Parathyroid adenoma (tissue), 2 donors: ENCODE results near the gene MARCHF2.
"Not testable (repeated sequence)": the region's sequence is repeated elsewhere in the genome, so short reads cannot be mapped to it uniquely, and the experiment has no call there.

Source experiments
- H2AFZ ChIP-seq: fragments of 300-600 bp; sonication (generic); one replicate; pipeline ENCODE4 v1.7.0; 2017; ENCODE audit warnings: antibody characterized with exemption, mild to moderate bottlenecking
- H3K27ac ChIP-seq: fragments of 300-600 bp; sonication (generic); one replicate; pipeline ENCODE4 v1.7.0; 2017
- H3K27me3 ChIP-seq: fragments of 300-600 bp; sonication (generic); one replicate; pipeline ENCODE4 v1.7.0; 2017; ENCODE audit warnings: low read length; ENCODE audit not compliant: control insufficient read depth, insufficient read depth
- H3K36me3 ChIP-seq: fragments of 300-600 bp; sonication (generic); one replicate; pipeline ENCODE4 v1.7.0; 2017; ENCODE audit warnings: low read length; ENCODE audit not compliant: control insufficient read depth, insufficient read depth
- H3K4me1 ChIP-seq: fragments of 300-600 bp; sonication (generic); one replicate; pipeline ENCODE4 v1.7.0; 2017; ENCODE audit warnings: control low read depth
- H3K4me2 ChIP-seq: fragments of 300-600 bp; sonication (generic); one replicate; pipeline ENCODE4 v1.7.0; 2017; ENCODE audit warnings: low read length
- H3K4me3 ChIP-seq: fragments of 300-600 bp; sonication (generic); one replicate; pipeline ENCODE4 v1.7.0; 2017; ENCODE audit warnings: low read depth, low read length
- H3K79me2 ChIP-seq: fragments of 300-600 bp; sonication (generic); one replicate; pipeline ENCODE4 v1.7.0; 2017; ENCODE audit warnings: control low read depth
- H3K9ac ChIP-seq: fragments of 300-600 bp; sonication (generic); one replicate; pipeline ENCODE4 v1.7.0; 2017; ENCODE audit warnings: mild to moderate bottlenecking
- H3K9me3 ChIP-seq: fragments of 300-600 bp; sonication (generic); one replicate; pipeline ENCODE4 v1.7.0; 2017; ENCODE audit warnings: low read length; ENCODE audit not compliant: control insufficient read depth
- CTCF ChIP-seq: fragments of 300-600 bp; sonication (generic); IDR thresholded peaks from one replicate; pipeline ENCODE4 v1.7.0; 2017; ENCODE audit warnings: antibody characterized with exemption, mild to moderate bottlenecking
- donor health status: primary hyperparathyroidism.

MARCHF2 gene

GRCh38 chr19:8367327-8368001, 45.6 kb upstream of the MARCHF2 start:
- Histone ChIP-seq H3K36me3 (no peaks in the 10 kb centered on the region), H3K9ac (no peak overlapping the region), H3K27ac (peak overlapping the region; percentile 58), H2AFZ (peak overlapping the region; percentile 34), H3K79me2 (peaks cover 2% of the 10 kb centered on the region), H3K4me3 (no peak overlapping the region), H3K9me3 (no peaks in the 10 kb centered on the region), H3K4me2 (peak overlapping the region; percentile 34), H3K27me3 (no peaks in the 10 kb centered on the region), H3K4me1 (peaks cover 11% of the 10 kb centered on the region)
- no peak for TF ChIP-seq CTCF

- H3K9me3 ChIP-seq, result no peaks in the 10 kb centered on the region
- peaks cover 2% of the 10 kb centered on the region for H3K79me2 ChIP-seq
- TF ChIP-seq CTCF, result no peak
- peaks cover 11% of the 10 kb centered on the region for H3K4me1 ChIP-seq
- no peaks in the 10 kb centered on the region for H3K36me3 ChIP-seq
- no peak overlapping the region for H3K4me2 ChIP-seq
- no peak overlapping the region for H3K9ac ChIP-seq
- H3K27me3 ChIP-seq, result no peaks in the 10 kb centered on the region
- no peak overlapping the region for H3K4me3 ChIP-seq
- H3K27ac ChIP-seq, result no peak overlapping the region
- no peak overlapping the region for H2AFZ ChIP-seq
Observed at GRCh38 chr19:8370176-8371010, 42.7 kb upstream of the MARCHF2 start.

GRCh38 chr19:8371011-8371804, 41.9 kb upstream of the MARCHF2 start:
- Histone ChIP-seq H3K4me3 (no peak overlapping the region), H3K9me3 (no peaks in the 10 kb centered on the region), H3K79me2 (peaks cover 2% of the 10 kb centered on the region), H3K4me1 (peaks cover 11% of the 10 kb centered on the region), H3K27ac (no peak overlapping the region), H3K4me2 (no peak overlapping the region), H3K36me3 (no peaks in the 10 kb centered on the region), H2AFZ (no peak overlapping the region), H3K27me3 (no peaks in the 10 kb centered on the region), H3K9ac (no peak overlapping the region)
- TF ChIP-seq CTCF, result no peak

DNA sequence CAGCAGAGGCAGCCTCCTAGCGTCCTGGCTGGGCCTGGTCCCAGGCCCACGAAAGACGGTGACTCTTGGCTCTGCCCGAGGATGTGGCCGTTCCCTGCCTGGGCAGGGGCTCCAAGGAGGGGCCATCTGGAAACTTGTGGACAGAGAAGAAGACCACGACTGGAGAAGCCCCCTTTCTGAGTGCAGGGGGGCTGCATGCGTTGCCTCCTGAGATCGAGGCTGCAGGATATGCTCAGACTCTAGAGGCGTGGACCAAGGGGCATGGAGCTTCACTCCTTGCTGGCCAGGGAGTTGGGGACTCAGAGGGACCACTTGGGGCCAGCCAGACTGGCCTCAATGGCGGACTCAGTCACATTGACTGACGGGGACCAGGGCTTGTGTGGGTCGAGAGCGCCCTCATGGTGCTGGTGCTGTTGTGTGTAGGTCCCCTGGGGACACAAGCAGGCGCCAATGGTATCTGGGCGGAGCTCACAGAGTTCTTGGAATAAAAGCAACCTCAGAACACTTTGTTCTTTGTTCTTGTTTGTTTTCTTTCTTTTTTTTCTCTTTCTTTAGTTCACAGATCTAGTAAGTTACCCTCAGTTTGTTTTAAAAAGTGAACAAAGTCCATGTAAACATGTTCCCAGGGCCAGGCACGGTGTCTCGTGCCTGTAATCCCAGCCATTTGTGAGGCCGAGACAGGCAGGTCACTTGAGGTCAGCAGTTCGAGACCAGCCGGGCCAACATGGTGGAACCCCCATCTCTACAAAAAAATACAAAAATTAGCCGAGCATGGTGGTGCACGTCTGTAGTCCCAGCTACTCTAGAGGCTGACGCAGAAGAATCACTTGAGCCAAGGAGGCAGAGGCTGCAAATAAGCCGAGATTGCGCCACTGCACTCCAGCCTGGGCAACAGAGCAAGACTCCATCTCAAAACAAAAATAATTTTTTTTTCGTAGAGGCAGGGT, 39.0 kb upstream of the MARCHF2 start:
- Histone ChIP-seq H3K36me3 (no peaks in the 10 kb centered on the region), H3K4me1 (no peaks in the 10 kb centered on the region), H3K4me3 (no peak overlapping the region), H3K79me2 (peaks cover 2% of the 10 kb centered on the region), H3K9me3 (no peaks in the 10 kb centered on the region), H3K9ac (no peak overlapping the region), H3K4me2 (no peak overlapping the region), H3K27me3 (no peaks in the 10 kb centered on the region), H3K27ac (no peak overlapping the region), H2AFZ (no peak overlapping the region)
- TF ChIP-seq CTCF, result no peak

DNA sequence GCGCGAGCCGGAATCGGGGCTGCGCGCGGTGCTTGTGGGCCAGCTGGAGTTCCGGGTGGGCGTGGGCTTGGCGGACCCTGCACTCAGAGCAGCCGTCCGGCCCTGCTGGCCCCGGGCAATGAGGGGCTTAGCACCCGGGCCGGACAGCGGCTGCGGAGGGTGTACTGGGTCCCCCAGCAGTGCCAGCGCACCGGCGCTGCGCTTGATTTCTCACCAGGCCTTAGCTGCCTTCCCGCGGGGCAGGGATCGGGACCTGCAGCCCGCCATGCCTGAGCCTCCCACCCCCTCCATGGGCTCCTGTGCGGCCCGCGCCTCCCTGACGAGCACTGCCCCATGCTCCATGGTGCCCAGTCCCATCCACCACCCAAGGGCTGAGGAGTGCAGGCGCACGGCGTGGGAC, 37.3 kb upstream of the MARCHF2 start:
- not testable (repeated sequence) for H3K4me2 ChIP-seq, H2AFZ ChIP-seq, H3K4me3 ChIP-seq, H3K36me3 ChIP-seq, H3K9me3 ChIP-seq, H3K27me3 ChIP-seq, H3K27ac ChIP-seq, H3K4me1 ChIP-seq, H3K79me2 ChIP-seq, H3K9ac ChIP-seq

DNA sequence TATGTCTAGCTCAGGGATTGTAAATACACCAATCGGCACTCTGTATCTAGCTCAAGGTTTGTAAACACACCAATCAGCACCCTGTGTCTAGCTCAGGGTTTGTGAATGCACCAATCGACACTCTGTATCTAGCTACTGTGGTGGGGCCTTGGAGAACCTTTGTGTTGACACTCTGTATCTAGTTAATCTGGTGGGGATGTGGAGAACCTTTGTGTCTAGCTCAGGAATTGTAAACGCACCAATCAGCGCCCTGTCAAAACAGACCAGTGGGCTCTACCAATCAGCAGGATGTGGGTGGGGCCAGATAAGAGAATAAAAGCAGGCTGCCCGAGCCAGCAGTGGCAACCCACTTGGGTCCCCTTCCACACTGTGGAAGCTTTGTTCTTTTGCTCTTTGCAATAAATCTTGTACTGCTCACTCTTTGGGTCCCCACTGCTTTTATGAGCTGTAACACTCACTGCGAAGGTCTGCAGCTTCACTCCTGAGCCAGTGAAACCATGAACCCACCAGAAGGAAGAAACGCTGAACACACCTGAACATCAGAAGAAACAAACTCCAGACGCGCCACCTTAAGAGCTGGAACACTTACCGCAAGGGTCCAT, 36.6 kb upstream of the MARCHF2 start:
- not testable (repeated sequence) for H2AFZ ChIP-seq, H3K9ac ChIP-seq, H3K27me3 ChIP-seq, H3K27ac ChIP-seq, H3K36me3 ChIP-seq, H3K4me2 ChIP-seq, H3K4me3 ChIP-seq, H3K79me2 ChIP-seq, H3K4me1 ChIP-seq, H3K9me3 ChIP-seq
